ENCODE data around the gene INPP4B.

The INPP4B gene

GRCh38 chr4:142818031-142818430 is 28.1 kb downstream of the INPP4B start:
- H2AFZ ChIP-seq (ENCODE audit: insufficient read depth, low read length, poor library complexity) = no peak overlapping the region
- no peak overlapping the region for H4K12ac ChIP-seq (ENCODE audit: low read depth, low read length)
- no peak overlapping the region for H4K8ac ChIP-seq (ENCODE audit: low read depth, low read length)
- no peak for DNase-seq
- no peak overlapping the region for H2AK5ac ChIP-seq (ENCODE audit: low read length)
- no peaks in the 10 kb centered on the region for H3K79me1 ChIP-seq (ENCODE audit: low read length)
- no peak overlapping the region for H2BK12ac ChIP-seq (ENCODE audit: low read length)
- H3K4me3 ChIP-seq (ENCODE audit: low read depth, low read length) = no peak overlapping the region
- no peaks in the 10 kb centered on the region for H3K79me2 ChIP-seq (ENCODE audit: control insufficient read depth, insufficient read depth, low read length, poor library complexity)
- H3K36me3 ChIP-seq (ENCODE audit: control insufficient read depth in 1 of 2, insufficient read depth in 2 of 2, low read length in 2 of 2) = no peaks in the 10 kb centered on the region
- no peak overlapping the region for H3K4me2 ChIP-seq (ENCODE audit: low read length)
- no CpG with 5 or more reads among the region's 1 CpG for WGBS (ENCODE audit: extremely low coverage, insufficient coverage, insufficient read length)
- H2BK120ac ChIP-seq (ENCODE audit: insufficient read depth, low read length, poor library complexity) = no peak overlapping the region
- H3K4ac ChIP-seq (ENCODE audit: low read depth, low read length) = no peak overlapping the region
- H3K9me3 ChIP-seq (ENCODE audit: insufficient read depth, low read depth, low read length) = peaks cover 2% of the 10 kb centered on the region
- no peak overlapping the region for H3K14ac ChIP-seq (ENCODE audit: low read length)
- H3K4me1 ChIP-seq (ENCODE audit: control insufficient read depth in 1 of 2, insufficient read depth in 2 of 2, low read length in 2 of 2) = no peaks in the 10 kb centered on the region
- H3K18ac ChIP-seq (ENCODE audit: low read length) = no peak overlapping the region
- H3K27ac ChIP-seq (ENCODE audit: low read depth, low read length) = no peak overlapping the region
- H3K9ac ChIP-seq (ENCODE audit: low read length) = no peak overlapping the region
- no peak overlapping the region for H2BK5ac ChIP-seq (ENCODE audit: low read depth, low read length, poor library complexity)
- H3K27me3 ChIP-seq (ENCODE audit: insufficient read depth, low read length) = no peaks in the 10 kb centered on the region
- H3K23ac ChIP-seq (ENCODE audit: low read length) = no peak overlapping the region
- H4K91ac ChIP-seq (ENCODE audit: low read depth, low read length) = no peak overlapping the region

DNA sequence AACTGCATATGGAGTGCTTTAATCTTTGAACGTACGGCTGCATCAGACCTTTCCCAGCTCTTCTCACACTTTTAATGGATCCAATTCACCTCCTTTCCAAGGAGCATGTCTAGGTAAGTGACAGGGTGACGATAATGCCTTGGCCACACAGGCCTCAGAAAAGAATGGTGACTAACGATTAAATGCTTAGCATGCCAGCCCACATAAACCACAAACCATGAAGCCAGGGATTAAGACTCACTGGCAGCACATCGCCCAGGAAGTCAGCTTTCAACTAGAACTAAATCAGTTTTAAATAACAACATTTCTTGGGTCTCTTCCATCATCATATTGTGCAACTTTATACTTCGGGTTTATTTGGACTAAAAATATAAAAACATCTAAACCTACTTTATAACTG is 28.7 kb downstream of the INPP4B start:
- no CpG with 5 or more reads among the region's 6 CpGs for WGBS (ENCODE audit: extremely low coverage, insufficient coverage, insufficient read length)
- H3K14ac ChIP-seq (ENCODE audit: low read length) = no peak overlapping the region
- no peak overlapping the region for H3K4ac ChIP-seq (ENCODE audit: low read depth, low read length)

DNA sequence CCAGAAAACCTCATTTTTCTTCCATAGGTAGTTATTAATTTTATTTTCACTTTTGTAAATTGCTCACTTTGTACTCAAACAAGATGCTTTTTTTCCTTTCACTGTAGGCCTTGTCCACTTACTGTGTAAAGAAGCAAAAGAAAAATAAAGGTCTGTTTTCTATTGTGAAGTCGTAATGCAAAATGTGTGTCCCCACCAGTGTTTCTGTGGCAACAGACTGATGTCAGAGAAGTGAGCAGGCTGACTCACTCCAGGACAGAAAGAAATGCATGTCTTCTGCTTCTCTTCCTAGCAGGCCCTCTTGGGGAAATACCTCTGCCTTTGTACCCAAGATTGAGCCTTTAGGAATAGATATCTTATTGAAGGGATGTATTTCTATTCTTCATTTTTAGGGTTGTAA is 30.3 kb downstream of the INPP4B start:
- no peak overlapping the region for H4K91ac ChIP-seq (ENCODE audit: low read depth, low read length)
- no peak overlapping the region for H2BK5ac ChIP-seq (ENCODE audit: low read depth, low read length, poor library complexity)
- H2BK120ac ChIP-seq (ENCODE audit: insufficient read depth, low read length, poor library complexity) = no peak overlapping the region
- no CpG with 5 or more reads among the region's 1 CpG for WGBS (ENCODE audit: extremely low coverage, insufficient coverage, insufficient read length)
- no peak overlapping the region for H3K4me2 ChIP-seq (ENCODE audit: low read length)
- no peak overlapping the region for H3K14ac ChIP-seq (ENCODE audit: low read length)
- no peak overlapping the region for H3K18ac ChIP-seq (ENCODE audit: low read length)
- no peak overlapping the region for H3K4me3 ChIP-seq (ENCODE audit: low read depth, low read length)
- no peak overlapping the region for H3K9ac ChIP-seq (ENCODE audit: low read length)
- no peaks in the 10 kb centered on the region for H3K27me3 ChIP-seq (ENCODE audit: insufficient read depth, low read length)
- H2AFZ ChIP-seq (ENCODE audit: insufficient read depth, low read length, poor library complexity) = no peak overlapping the region
- H4K8ac ChIP-seq (ENCODE audit: low read depth, low read length) = no peak overlapping the region
- no peaks in the 10 kb centered on the region for H3K79me1 ChIP-seq (ENCODE audit: low read length)
- no peak overlapping the region for H3K4ac ChIP-seq (ENCODE audit: low read depth, low read length)
- no peaks in the 10 kb centered on the region for H3K36me3 ChIP-seq (ENCODE audit: control insufficient read depth in 1 of 2, insufficient read depth in 2 of 2, low read length in 2 of 2)
- peaks cover 2% of the 10 kb centered on the region for H3K9me3 ChIP-seq (ENCODE audit: insufficient read depth, low read depth, low read length)
- H2AK5ac ChIP-seq (ENCODE audit: low read length) = no peak overlapping the region
- no peaks in the 10 kb centered on the region for H3K79me2 ChIP-seq (ENCODE audit: control insufficient read depth, insufficient read depth, low read length, poor library complexity)
- no peak overlapping the region for H3K23ac ChIP-seq (ENCODE audit: low read length)
- H3K4me1 ChIP-seq (ENCODE audit: control insufficient read depth in 1 of 2, insufficient read depth in 2 of 2, low read length in 2 of 2) = no peaks in the 10 kb centered on the region
- no peak for DNase-seq
- H3K27ac ChIP-seq (ENCODE audit: low read depth, low read length) = no peak overlapping the region
- H4K12ac ChIP-seq (ENCODE audit: low read depth, low read length) = no peak overlapping the region
- no peak overlapping the region for H2BK12ac ChIP-seq (ENCODE audit: low read length)

More for the DNA sequence above, 28.7 kb downstream of the INPP4B start:
- H4K91ac ChIP-seq (ENCODE audit: low read depth, low read length) = no peak overlapping the region
- H3K27ac ChIP-seq (ENCODE audit: low read depth, low read length) = no peak overlapping the region
- H2AFZ ChIP-seq (ENCODE audit: insufficient read depth, low read length, poor library complexity) = no peak overlapping the region
- no peak overlapping the region for H3K9ac ChIP-seq (ENCODE audit: low read length)
- no peak overlapping the region for H4K8ac ChIP-seq (ENCODE audit: low read depth, low read length)
- no peak overlapping the region for H3K23ac ChIP-seq (ENCODE audit: low read length)
- no peaks in the 10 kb centered on the region for H3K4me1 ChIP-seq (ENCODE audit: control insufficient read depth in 1 of 2, insufficient read depth in 2 of 2, low read length in 2 of 2)
- no peaks in the 10 kb centered on the region for H3K79me2 ChIP-seq (ENCODE audit: control insufficient read depth, insufficient read depth, low read length, poor library complexity)
- DNase-seq = peak in 1 of 2 donors; percentile 23
- peaks cover 2% of the 10 kb centered on the region for H3K9me3 ChIP-seq (ENCODE audit: insufficient read depth, low read depth, low read length)
- no peak overlapping the region for H3K4me3 ChIP-seq (ENCODE audit: low read depth, low read length)
- H4K12ac ChIP-seq (ENCODE audit: low read depth, low read length) = no peak overlapping the region
- no peak overlapping the region for H3K18ac ChIP-seq (ENCODE audit: low read length)
- H3K36me3 ChIP-seq (ENCODE audit: control insufficient read depth in 1 of 2, insufficient read depth in 2 of 2, low read length in 2 of 2) = no peaks in the 10 kb centered on the region
- H3K79me1 ChIP-seq (ENCODE audit: low read length) = no peaks in the 10 kb centered on the region
- H2AK5ac ChIP-seq (ENCODE audit: low read length) = no peak overlapping the region
- H2BK5ac ChIP-seq (ENCODE audit: low read depth, low read length, poor library complexity) = no peak overlapping the region
- H3K4me2 ChIP-seq (ENCODE audit: low read length) = no peak overlapping the region
- H2BK120ac ChIP-seq (ENCODE audit: insufficient read depth, low read length, poor library complexity) = no peak overlapping the region
- no peak overlapping the region for H2BK12ac ChIP-seq (ENCODE audit: low read length)
- no peaks in the 10 kb centered on the region for H3K27me3 ChIP-seq (ENCODE audit: insufficient read depth, low read length)

- Histone ChIP-seq H3K4ac (ENCODE audit: low read depth, low read length) (no peak overlapping the region), H2BK5ac (ENCODE audit: low read depth, low read length, poor library complexity) (no peak overlapping the region), H3K9me3 (ENCODE audit: insufficient read depth, low read depth, low read length) (no peaks in the 10 kb centered on the region), H2AK5ac (ENCODE audit: low read length) (no peak overlapping the region), H4K91ac (ENCODE audit: low read depth, low read length) (no peak overlapping the region), H3K23ac (ENCODE audit: low read length) (no peak overlapping the region), H3K4me3 (ENCODE audit: low read depth, low read length) (no peak overlapping the region), H3K27ac (ENCODE audit: low read depth, low read length) (no peak overlapping the region), H4K8ac (ENCODE audit: low read depth, low read length) (no peak overlapping the region), H2BK12ac (ENCODE audit: low read length) (no peak overlapping the region), H3K4me2 (ENCODE audit: low read length) (no peak overlapping the region), H3K4me1 (ENCODE audit: control insufficient read depth in 1 of 2, insufficient read depth in 2 of 2, low read length in 2 of 2) (no peaks in the 10 kb centered on the region), H3K9ac (ENCODE audit: low read length) (no peak overlapping the region), H2BK120ac (ENCODE audit: insufficient read depth, low read length, poor library complexity) (no peak overlapping the region), H3K27me3 (ENCODE audit: insufficient read depth, low read length) (no peaks in the 10 kb centered on the region), H3K79me2 (ENCODE audit: control insufficient read depth, insufficient read depth, low read length, poor library complexity) (no peaks in the 10 kb centered on the region), H3K18ac (ENCODE audit: low read length) (no peak overlapping the region), H2AFZ (ENCODE audit: insufficient read depth, low read length, poor library complexity) (no peak overlapping the region), H3K14ac (ENCODE audit: low read length) (no peak overlapping the region), H3K79me1 (ENCODE audit: low read length) (no peaks in the 10 kb centered on the region), H4K12ac (ENCODE audit: low read depth, low read length) (no peak overlapping the region), H3K36me3 (ENCODE audit: control insufficient read depth in 1 of 2, insufficient read depth in 2 of 2, low read length in 2 of 2) (no peaks in the 10 kb centered on the region)
- no CpG with 5 or more reads among the region's 2 CpGs for WGBS (ENCODE audit: extremely low coverage, insufficient coverage, insufficient read length)
- no peak for DNase-seq
These were observed 32.7 kb downstream of the INPP4B start for GRCh38 chr4:142813388-142813787.
